Activated naive CD8-positive, alpha-beta T cell treated with anti-CD3 and anti-CD28 coated beads for 36 hours (primary cell): ENCODE results near the gene ERMP1. TPM values are rescaled to one million over a fixed set of nuclear protein-coding genes. Genes with fewer than 3 reads are reported as not detected.

ENCODE experiments used
- DNase-seq: peaks from one replicate; pipeline ENCODE4 v3.0.0; 2021
- H3K27ac Mint-ChIP-seq: one replicate; pipeline ENCODE4 v1.8.0; 2022; ENCODE audit warnings: mild to moderate bottlenecking, moderate library complexity, mixed read lengths
- H3K27me3 Mint-ChIP-seq: one replicate; pipeline ENCODE4 v1.8.0; 2022; ENCODE audit warnings: mild to moderate bottlenecking, mixed read lengths
- H3K36me3 Mint-ChIP-seq: one replicate; pipeline ENCODE4 v1.8.0; 2021; ENCODE audit warnings: mild to moderate bottlenecking, mixed read lengths
- H3K4me1 Mint-ChIP-seq: one replicate; pipeline ENCODE4 v1.8.0; 2021; ENCODE audit warnings: mixed read lengths
- H3K4me3 Mint-ChIP-seq: one replicate; pipeline ENCODE4 v1.8.0; 2022; ENCODE audit warnings: mild to moderate bottlenecking, moderate library complexity, mixed read lengths
- H3K9me3 Mint-ChIP-seq: one replicate; pipeline ENCODE4 v1.8.0; 2022; ENCODE audit warnings: mixed read lengths
- total RNA-seq, 2 experiments: library from RNA; stranded (reverse); gene quantifications; one replicate each; pipeline ENCODE4 v1.2.3, GENCODE V29; 2021

ERMP1 gene
- total RNA-seq, 2 experiments from 2014 or later: 6.6 to 7.0 TPM

GRCh38 chr9:5749306-5749705, 83.6 kb downstream of the ERMP1 start:
- no peak for DNase-seq
- peak overlapping the region; percentile 29 for H3K27ac Mint-ChIP-seq
- peaks cover 4% of the 10 kb centered on the region for H3K9me3 Mint-ChIP-seq
- no peaks in the 10 kb centered on the region for H3K27me3 Mint-ChIP-seq
- no peak overlapping the region for H3K4me3 Mint-ChIP-seq
- peaks cover 25% of the 10 kb centered on the region for H3K4me1 Mint-ChIP-seq
- H3K36me3 Mint-ChIP-seq: peaks cover 34% of the 10 kb centered on the region

DNA sequence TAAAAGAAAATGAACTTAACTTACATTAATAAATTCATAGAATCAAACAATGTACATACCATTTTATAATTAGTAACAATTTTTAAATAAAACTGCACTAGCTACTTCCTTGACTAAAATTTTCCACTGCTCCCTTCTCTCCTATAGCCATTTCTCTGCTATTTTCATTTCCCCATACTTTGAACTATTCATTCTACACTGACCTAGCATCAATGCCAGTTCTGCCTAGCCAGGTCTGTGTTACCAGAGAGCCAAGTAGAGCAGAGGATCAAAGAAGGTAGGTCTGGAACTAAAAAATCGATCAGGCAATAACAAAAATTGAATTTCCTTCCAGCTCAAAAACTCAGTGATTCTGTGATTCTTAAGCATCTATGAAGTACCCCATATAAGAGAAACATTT, 84.5 kb downstream of the ERMP1 start:
- H3K4me1 Mint-ChIP-seq: peaks cover 25% of the 10 kb centered on the region
- H3K36me3 Mint-ChIP-seq: peaks cover 34% of the 10 kb centered on the region
- no peak for DNase-seq
- peak overlapping the region; percentile 49 for H3K27ac Mint-ChIP-seq
- H3K4me3 Mint-ChIP-seq: no peak overlapping the region
- H3K9me3 Mint-ChIP-seq: peaks cover 4% of the 10 kb centered on the region
- H3K27me3 Mint-ChIP-seq: no peaks in the 10 kb centered on the region

DNA sequence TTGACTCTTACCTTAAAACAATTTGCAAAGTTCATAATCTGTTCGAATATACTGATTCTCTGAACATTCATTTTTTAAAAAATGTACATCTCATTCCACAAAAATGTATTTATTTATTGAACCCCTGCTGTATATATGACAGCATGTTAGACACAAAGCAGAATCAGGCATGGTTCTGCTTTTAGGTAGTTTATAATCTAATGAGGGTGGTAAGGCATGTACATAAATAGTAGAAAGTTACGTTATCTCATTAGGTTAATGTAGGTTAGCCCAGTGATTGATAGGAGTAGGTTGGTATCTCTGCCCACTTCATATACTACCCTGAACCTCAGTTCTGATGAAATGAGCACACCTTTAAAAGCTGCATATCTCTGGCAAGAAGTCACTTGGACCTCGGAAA, 89.8 kb downstream of the ERMP1 start:
- Mint-ChIP-seq H3K4me3 (no peak overlapping the region), H3K27ac (no peak overlapping the region), H3K4me1 (peaks cover 9% of the 10 kb centered on the region)

GRCh38 chr9:5736563-5737346, 96.2 kb downstream of the ERMP1 start:
- no peaks in the 10 kb centered on the region for H3K9me3 Mint-ChIP-seq
- H3K36me3 Mint-ChIP-seq: peaks cover 26% of the 10 kb centered on the region
- no peak overlapping the region for H3K4me3 Mint-ChIP-seq
- no peaks in the 10 kb centered on the region for H3K27me3 Mint-ChIP-seq
- no peak overlapping the region for H3K27ac Mint-ChIP-seq
- no peak for DNase-seq
- H3K4me1 Mint-ChIP-seq: peaks cover 2% of the 10 kb centered on the region

More for the DNA sequence above, 89.8 kb downstream of the ERMP1 start:
- H3K36me3 Mint-ChIP-seq: peaks cover 30% of the 10 kb centered on the region
- peaks cover 3% of the 10 kb centered on the region for H3K9me3 Mint-ChIP-seq
- H3K27me3 Mint-ChIP-seq: no peaks in the 10 kb centered on the region
- no peak for DNase-seq

GRCh38 chr9:5735072-5735471, 97.8 kb downstream of the ERMP1 start:
- H3K4me1 Mint-ChIP-seq: no peaks in the 10 kb centered on the region
- no peak overlapping the region for H3K4me3 Mint-ChIP-seq
- peaks cover 23% of the 10 kb centered on the region for H3K36me3 Mint-ChIP-seq
- no peaks in the 10 kb centered on the region for H3K9me3 Mint-ChIP-seq
- no peak for DNase-seq
- H3K27me3 Mint-ChIP-seq: no peaks in the 10 kb centered on the region
- H3K27ac Mint-ChIP-seq: no peak overlapping the region

Other genes starting within 250 kb of the ERMP1 start
- gene RIC1, start 204.0 kb downstream of the ERMP1 start, total RNA-seq: 10 to 100 TPM; 15.2 TPM
- not detected for gene MLANA, start 57.8 kb upstream of the ERMP1 start, total RNA-seq
- 10 to 100 TPM; 18.3 to 18.8 TPM for gene RANBP6, start 182.5 kb upstream of the ERMP1 start, total RNA-seq